HL-60 (cell line): Measurements from ENCODE around the gene C11orf91.

Experiments
- DNase-seq, 2 experiments: peaks; one replicate each; pipeline ENCODE4 v3.0.0-alpha.2; 2010 to 2020; ENCODE audit warnings: low read depth in 1 of 2, low spot score in 1 of 2
- H3K27ac ChIP-seq: fragments of 250-450 bp; sonication (Bioruptor Pico); replicated peaks from 2 replicates; pipeline ENCODE4 v1.5.1; 2020; ENCODE audit warnings: mild to moderate bottlenecking, moderate library complexity
- H3K27me3 ChIP-seq: fragments of 250-450 bp; sonication (Bioruptor Pico); 2 replicates; pipeline ENCODE4 v1.5.1; 2021; ENCODE audit warnings: mild to moderate bottlenecking, moderate library complexity; ENCODE audit not compliant: insufficient read depth, poor library complexity, severe bottlenecking
- H3K4me3 ChIP-seq: replicated peaks from 2 replicates; pipeline ENCODE4 v1.5.1; 2011; ENCODE audit warnings: mild to moderate bottlenecking, control low read depth, low read length; ENCODE audit not compliant: insufficient read depth
- CTCF ChIP-seq: IDR thresholded peaks from one replicate; pipeline ENCODE4 v1.5.1; 2011; ENCODE audit warnings: low read length, control low read depth, inconsistent platforms; ENCODE audit not compliant: insufficient read depth
- GABPA ChIP-seq: IDR thresholded peaks from 2 replicates; pipeline ENCODE4 v1.6.1; 2012; ENCODE audit warnings: low read depth
- POLR2AphosphoS5 ChIP-seq: IDR thresholded peaks from 2 replicates; pipeline ENCODE4 v1.6.1; 2012; ENCODE audit warnings: low read depth
- REST ChIP-seq: IDR thresholded peaks from 2 replicates; pipeline ENCODE4 v1.6.1; 2012; ENCODE audit warnings: low read depth; ENCODE audit not compliant: insufficient replicate concordance
- SPI1 ChIP-seq: IDR thresholded peaks from 2 replicates; pipeline ENCODE4 v1.6.1; 2012; ENCODE audit warnings: low read depth, mild to moderate bottlenecking, borderline replicate concordance

C11orf91 gene

GRCh38 chr11:33701302-33702230 is 940 bp upstream of the C11orf91 start:
- Histone ChIP-seq H3K4me3 (peak overlapping the region; percentile 69), H3K27me3 (no peaks in the 10 kb centered on the region), H3K27ac (peak overlapping the region; percentile 47)
- TF ChIP-seq GABPA (no peak), SPI1 (no peak), CTCF (no peak), REST (no peak), POLR2AphosphoS5 (no peak)
- DNase-seq, result no peak

GRCh38 chr11:33700063-33700501 is 544 bp downstream of the C11orf91 start:
- peak overlapping the region; percentile 63 for H3K27ac ChIP-seq

More at GRCh38 chr11:33700063-33700501, 544 bp downstream of the C11orf91 start:
- peak overlapping the region; percentile 15 for H3K4me3 ChIP-seq
- no peak for DNase-seq
- H3K27me3 ChIP-seq, result no peaks in the 10 kb centered on the region
- TF ChIP-seq POLR2AphosphoS5 (no peak), GABPA (no peak), SPI1 (no peak), REST (no peak), CTCF (no peak)
